Measurements from ENCODE around the gene ASPSCR1. TPM values are rescaled to one million over a fixed set of nuclear protein-coding genes. Genes with fewer than 3 reads are reported as not detected.

ASPSCR1 gene
- total and polyA plus RNA-seq, 2 of the 13 experiments (the other 11 are each of a cell fraction or from before 2014, with no cell fraction given): 274 to 314 TPM

GRCh38 chr17:81964081-81964849 is 13.2 kb upstream of the ASPSCR1 start (continued):
- 0 out of 2 replicates have a peak, but pooled peaks have one; percentile 12 for TF ChIP-seq DRAP1 (CRISPR knock-in tag; IDR thresholded peaks at IDR 0.05)
- TF ChIP-seq ZNF230 (CRISPR knock-in tag; IDR thresholded peaks at IDR 0.05): no peak
- TF ChIP-seq USF2 (IDR thresholded peaks at IDR 0.05; ENCODE audit: low read depth, low read length): peak; percentile 24; the same call in 1 of the 2 replicates
- no peak; the same call in 1 of the 2 replicates for TF ChIP-seq USF2 (CRISPR knock-in tag; IDR thresholded peaks at IDR 0.05; ENCODE audit: borderline replicate concordance)
- TF ChIP-seq PBX2 (CRISPR knock-in tag; IDR thresholded peaks at IDR 0.05): no peak
- TF ChIP-seq SRF (IDR thresholded peaks at IDR 0.05; ENCODE audit: low read depth, low read length): no peak
- no peak for TF ChIP-seq ZNF577 (CRISPR knock-in tag; IDR thresholded peaks at IDR 0.05; ENCODE audit: borderline replicate concordance, low read depth)
- peak; percentile 73 for TF ChIP-seq MAX (IDR thresholded peaks at IDR 0.05)
- no peak for TF ChIP-seq XBP1 (CRISPR knock-in tag; IDR thresholded peaks at IDR 0.05)
- TF ChIP-seq KDM5B (CRISPR knock-in tag; IDR thresholded peaks at IDR 0.05; ENCODE audit: borderline replicate concordance): 0 out of 2 replicates have a peak, but pooled peaks have one; percentile 48
- TF ChIP-seq ZNF33B (CRISPR knock-in tag; IDR thresholded peaks at IDR 0.05): no peak
- no peak for TF ChIP-seq ZBTB8A (CRISPR knock-in tag; IDR thresholded peaks at IDR 0.05; ENCODE audit: borderline replicate concordance, low read depth)
- TF ChIP-seq ZNF644 (CRISPR knock-in tag; IDR thresholded peaks at IDR 0.05; ENCODE audit: low read depth): peak; percentile 32; the same call in 1 of the 2 replicates
- no peak for TF ChIP-seq THYN1 (CRISPR knock-in tag; IDR thresholded peaks at IDR 0.05; ENCODE audit: borderline replicate concordance, low read depth)
- no peak for TF ChIP-seq ZNF12 (CRISPR knock-in tag; IDR thresholded peaks at IDR 0.05)
- TF ChIP-seq ZNF142 (CRISPR knock-in tag; IDR thresholded peaks at IDR 0.05): peak; percentile 61; the same call in 1 of the 2 replicates
- 0 out of 2 replicates have a peak, but pooled peaks have one; percentile 12 for TF ChIP-seq ARHGAP35 (CRISPR knock-in tag; IDR thresholded peaks at IDR 0.05; ENCODE audit: borderline replicate concordance)
